ENCODE data around the gene AASDH. TPM values are rescaled to one million over a fixed set of nuclear protein-coding genes. Genes with fewer than 3 reads are reported as not detected.

Gene AASDH
- total RNA-seq, 1 donor from 2014 or later: 15.4 TPM

- DNase-seq: no peak
Observed at GRCh38 chr4:56316011-56316650, 71.2 kb downstream of the AASDH start.

- no peak for DNase-seq
Observed at GRCh38 chr4:56315543-56315942, 71.7 kb downstream of the AASDH start.

GRCh38 chr4:56315041-56315440 is 72.2 kb downstream of the AASDH start:
- no peak for DNase-seq

GRCh38 chr4:56314207-56314915 is 72.9 kb downstream of the AASDH start:
- DNase-seq: no peak

GRCh38 chr4:56313132-56313531 is 74.2 kb downstream of the AASDH start:
- DNase-seq: no peak

GRCh38 chr4:56311299-56311975 is 75.9 kb downstream of the AASDH start:
- DNase-seq: no peak

- DNase-seq: no peak
Observed at GRCh38 chr4:56310401-56311125, 76.7 kb downstream of the AASDH start.

- no peak for DNase-seq
Observed at GRCh38 chr4:56308384-56308783, 78.9 kb downstream of the AASDH start.

GRCh38 chr4:56307423-56307822 is 79.9 kb downstream of the AASDH start:
- no peak for DNase-seq

- DNase-seq: no peak
Observed at GRCh38 chr4:56305390-56305789, 81.9 kb downstream of the AASDH start.

- DNase-seq: peak; percentile 75
Observed at GRCh38 chr4:56303921-56304320, 83.4 kb downstream of the AASDH start.

GRCh38 chr4:56302760-56303159 is 84.5 kb downstream of the AASDH start:
- peak; percentile 17 for DNase-seq

GRCh38 chr4:56301997-56302496 is 85.2 kb downstream of the AASDH start:
- no peak for DNase-seq

- peak; percentile 93 for DNase-seq
Observed at GRCh38 chr4:56301181-56301996, 85.9 kb downstream of the AASDH start.

GRCh38 chr4:56298236-56298635 is 89.1 kb downstream of the AASDH start:
- DNase-seq: no peak

- DNase-seq: no peak
Observed at GRCh38 chr4:56297776-56298175, 89.5 kb downstream of the AASDH start.

GRCh38 chr4:56296526-56296925 is 90.8 kb downstream of the AASDH start:
- DNase-seq: no peak

GRCh38 chr4:56293121-56293520 is 94.2 kb downstream of the AASDH start:
- DNase-seq: no peak

- DNase-seq: peak; percentile 47
Observed at GRCh38 chr4:56289934-56290333, 97.4 kb downstream of the AASDH start.

GRCh38 chr4:56288663-56289062 is 98.6 kb downstream of the AASDH start:
- DNase-seq: no peak

All from tongue (tissue), 2 donors.